Measurements from ENCODE around the gene ATL1.
"Not testable (repeated sequence)": the region's sequence is repeated elsewhere in the genome, so short reads cannot be mapped to it uniquely, and the experiment has no call there.

ATL1 gene

GRCh38 chr14:50605766-50606165, 45.8 kb downstream of the ATL1 start:
- DNase-seq: no peak

GRCh38 chr14:50606468-50606867, 46.5 kb downstream of the ATL1 start:
- no peak for DNase-seq

- DNase-seq: no peak
These were observed 47.2 kb downstream of the ATL1 start for GRCh38 chr14:50607181-50607580.

GRCh38 chr14:50607761-50608160, 47.8 kb downstream of the ATL1 start:
- DNase-seq: no peak

- no peak for DNase-seq
These were observed 48.4 kb downstream of the ATL1 start for GRCh38 chr14:50608302-50608851.

- DNase-seq: no peak
These were observed 50.5 kb downstream of the ATL1 start for GRCh38 chr14:50610465-50610864.

- DNase-seq: no peak
These were observed 52.9 kb downstream of the ATL1 start for GRCh38 chr14:50612806-50613205.

- no peak for DNase-seq
These were observed 55.1 kb downstream of the ATL1 start for GRCh38 chr14:50615056-50615455.

- no peak for DNase-seq
These were observed 55.6 kb downstream of the ATL1 start for GRCh38 chr14:50615552-50615951.

GRCh38 chr14:50616275-50616674, 56.3 kb downstream of the ATL1 start:
- DNase-seq: no peak

GRCh38 chr14:50619569-50620141, 59.7 kb downstream of the ATL1 start:
- DNase-seq: no peak

GRCh38 chr14:50620341-50620740, 60.4 kb downstream of the ATL1 start:
- DNase-seq: no peak

GRCh38 chr14:50622978-50623377, 63.0 kb downstream of the ATL1 start:
- DNase-seq: no peak

- DNase-seq: no peak
These were observed 64.5 kb downstream of the ATL1 start for GRCh38 chr14:50624447-50624846.

- not testable (repeated sequence) for DNase-seq
These were observed 65.0 kb downstream of the ATL1 start for GRCh38 chr14:50624947-50625346.

- DNase-seq: no peak
These were observed 71.5 kb downstream of the ATL1 start for GRCh38 chr14:50631408-50631821.

GRCh38 chr14:50633954-50634353, 74.0 kb downstream of the ATL1 start:
- DNase-seq: no peak

- DNase-seq: no peak
These were observed 75.2 kb downstream of the ATL1 start for GRCh38 chr14:50635141-50635540.

GRCh38 chr14:50647282-50647681, 87.3 kb downstream of the ATL1 start:
- DNase-seq: no peak

GRCh38 chr14:50647753-50648152, 87.8 kb downstream of the ATL1 start:
- no peak for DNase-seq

GRCh38 chr14:50649691-50650090, 89.7 kb downstream of the ATL1 start:
- no peak for DNase-seq

GRCh38 chr14:50656776-50657175, 96.8 kb downstream of the ATL1 start:
- DNase-seq: no peak

- no peak for DNase-seq
These were observed 97.8 kb downstream of the ATL1 start for GRCh38 chr14:50657753-50658152.

GRCh38 chr14:50658203-50658602, 98.3 kb downstream of the ATL1 start:
- no peak for DNase-seq

- no peak for DNase-seq
These were observed 99.5 kb downstream of the ATL1 start for GRCh38 chr14:50659327-50659974.
